GM08714 (cell line): ENCODE data around the gene E2F3.
"Not testable (repeated sequence)": the region's sequence is repeated elsewhere in the genome, so short reads cannot be mapped to it uniquely, and the experiment has no call there.

Source experiments
- H3K4me3 ChIP-seq: fragments of 200-500 bp; sonication (Bioruptor generic); 2 replicates; pipeline ENCODE4 v1.5.1; 2014; ENCODE audit warnings: mild to moderate bottlenecking, low read length, inconsistent platforms
- ZNF274 ChIP-seq: IDR thresholded peaks from 2 replicates; pipeline ENCODE4 v1.6.1; 2012; ENCODE audit warnings: mild to moderate bottlenecking, low read depth, low read length

The E2F3 gene

DNA sequence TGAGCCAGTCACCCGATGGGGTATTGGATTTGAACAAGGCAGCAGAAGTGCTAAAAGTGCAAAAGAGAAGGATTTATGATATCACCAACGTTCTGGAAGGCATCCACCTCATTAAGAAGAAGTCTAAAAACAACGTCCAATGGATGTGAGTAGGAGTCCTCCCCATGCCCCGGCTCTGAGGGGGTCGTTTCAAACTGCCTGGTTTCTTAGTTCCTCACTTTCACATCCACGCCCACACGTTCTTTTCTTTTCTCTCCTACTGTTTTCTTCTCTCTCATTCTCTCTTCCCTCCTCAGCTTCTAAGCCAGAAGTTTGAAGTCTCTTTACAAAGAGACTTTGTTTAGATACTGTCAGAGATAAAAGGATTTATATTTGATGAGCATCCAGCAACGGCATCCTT, 79.6 kb downstream of the E2F3 start:
- H3K4me3 ChIP-seq, result no peak overlapping the region
- TF ChIP-seq ZNF274, result no peak

DNA sequence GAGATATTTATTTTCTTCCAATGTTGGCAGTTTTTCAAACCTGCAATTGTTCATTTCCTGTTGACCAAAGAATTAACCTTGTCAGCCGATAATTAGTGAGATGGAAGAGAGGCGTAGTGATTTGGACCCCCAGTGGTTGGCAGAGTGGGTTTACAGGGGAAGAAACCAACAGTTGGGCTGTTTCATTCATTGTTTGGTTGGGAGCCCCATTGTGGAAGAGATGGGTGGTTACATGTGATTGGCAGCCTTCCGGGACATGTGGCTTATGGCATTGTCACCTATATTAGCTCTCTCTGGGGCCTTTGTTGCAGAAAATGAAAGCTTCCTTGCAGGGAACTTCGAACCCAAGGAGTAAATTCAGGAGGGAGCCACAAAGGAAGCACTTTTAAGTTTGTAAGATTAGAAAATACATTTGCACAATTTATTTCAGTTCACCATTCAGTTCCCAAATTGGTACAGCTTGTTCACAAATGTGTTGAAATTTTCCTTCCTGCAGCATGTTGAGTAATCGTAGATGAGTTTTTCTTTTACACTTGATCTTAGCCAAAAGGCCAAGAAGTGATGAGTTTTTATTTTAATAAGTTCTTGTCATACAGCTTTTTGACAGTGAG, 82.3 kb downstream of the E2F3 start:
- no peak overlapping the region for H3K4me3 ChIP-seq
- no peak for TF ChIP-seq ZNF274

DNA sequence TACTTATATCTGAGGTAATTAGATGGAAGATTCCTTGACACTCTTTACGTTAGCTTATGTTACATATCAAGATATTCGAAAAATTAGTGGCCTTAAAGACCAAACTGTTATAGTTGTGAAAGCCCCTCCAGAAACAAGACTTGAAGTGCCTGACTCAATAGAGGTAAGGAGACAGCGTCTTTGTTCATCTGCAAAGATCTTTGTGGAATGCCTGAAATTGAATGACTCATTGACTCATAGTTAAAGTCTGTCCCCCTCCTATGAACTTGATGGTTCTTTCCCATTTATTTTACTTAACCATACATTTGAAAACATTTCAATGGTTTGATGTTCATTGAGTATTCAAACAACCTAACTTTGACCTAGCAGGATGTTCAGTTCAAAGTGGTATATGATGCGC, 85.0 kb downstream of the E2F3 start:
- no peak for TF ChIP-seq ZNF274
- H3K4me3 ChIP-seq, result no peak overlapping the region

DNA sequence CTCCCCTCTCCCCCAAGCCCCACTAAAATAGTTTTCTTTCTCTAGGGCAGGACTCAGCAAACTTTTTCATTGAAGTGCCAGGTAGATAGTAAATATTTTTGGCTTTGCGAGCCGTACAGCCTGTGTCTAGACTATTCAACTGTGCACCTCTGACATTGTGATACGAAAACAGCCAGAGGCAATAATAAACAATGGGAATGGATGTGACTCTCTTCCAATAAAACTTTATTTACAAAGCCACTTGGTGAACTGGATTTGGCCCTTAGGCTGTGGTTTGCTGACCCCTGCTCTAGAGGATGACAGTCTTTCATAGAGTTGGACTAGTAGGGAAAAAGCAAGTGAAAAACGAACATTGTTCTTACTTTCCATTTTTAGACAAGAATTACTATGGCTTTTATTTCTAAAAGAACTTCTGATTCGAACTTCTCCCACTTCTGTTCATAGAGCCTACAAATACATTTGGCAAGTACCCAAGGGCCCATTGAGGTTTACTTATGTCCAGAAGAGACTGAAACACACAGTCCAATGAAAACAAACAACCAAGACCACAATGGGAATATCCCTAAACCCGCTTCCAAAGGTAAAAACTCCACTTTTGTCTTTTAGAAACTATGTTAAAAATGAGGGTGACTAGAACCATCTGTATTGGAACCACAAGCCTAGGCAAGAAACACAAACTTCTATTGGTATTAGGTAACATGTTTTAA, 86.1 kb downstream of the E2F3 start:
- no peak for TF ChIP-seq ZNF274
- H3K4me3 ChIP-seq, result no peak overlapping the region

DNA sequence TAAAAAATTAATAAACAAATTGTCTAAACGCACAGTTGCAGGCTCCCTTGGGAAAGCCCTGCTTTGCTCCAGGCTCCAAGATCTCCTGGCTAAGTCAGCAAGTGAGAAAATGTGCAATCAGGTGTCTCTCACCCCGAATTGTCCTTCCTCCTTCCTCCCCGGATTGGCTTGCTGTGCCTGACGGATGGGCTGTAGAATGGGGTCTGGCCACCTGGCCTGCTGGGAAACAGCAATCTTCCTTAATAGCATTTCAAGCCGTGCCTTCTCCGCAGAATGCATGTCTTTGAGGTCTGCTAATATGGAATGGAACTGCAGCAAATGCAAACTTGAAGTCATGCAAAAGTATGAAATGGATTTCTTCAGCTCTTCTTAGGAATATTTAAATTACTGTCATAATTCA, 88.9 kb downstream of the E2F3 start:
- H3K4me3 ChIP-seq, result no peak overlapping the region
- no peak for TF ChIP-seq ZNF274

DNA sequence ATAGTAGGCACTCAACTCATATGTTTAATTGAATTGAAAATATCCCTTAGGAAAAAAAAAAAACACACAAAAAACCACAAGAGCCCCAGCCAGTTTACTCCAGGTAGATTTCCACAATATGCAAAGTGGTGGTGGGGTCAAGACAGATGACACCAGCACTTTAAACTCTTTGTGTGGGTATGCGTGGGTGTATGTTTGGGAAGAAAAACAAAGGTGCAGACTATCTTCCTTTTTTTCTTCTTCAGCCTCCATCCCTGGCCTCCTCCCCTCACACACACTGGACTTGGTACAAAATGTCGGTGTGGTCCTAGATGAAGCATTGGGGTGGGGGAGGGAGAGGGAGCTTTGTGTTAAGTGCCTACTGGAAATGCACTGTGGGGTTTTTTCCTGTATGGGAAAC, 90.4 kb downstream of the E2F3 start:
- no peak for TF ChIP-seq ZNF274
- no peak overlapping the region for H3K4me3 ChIP-seq

DNA sequence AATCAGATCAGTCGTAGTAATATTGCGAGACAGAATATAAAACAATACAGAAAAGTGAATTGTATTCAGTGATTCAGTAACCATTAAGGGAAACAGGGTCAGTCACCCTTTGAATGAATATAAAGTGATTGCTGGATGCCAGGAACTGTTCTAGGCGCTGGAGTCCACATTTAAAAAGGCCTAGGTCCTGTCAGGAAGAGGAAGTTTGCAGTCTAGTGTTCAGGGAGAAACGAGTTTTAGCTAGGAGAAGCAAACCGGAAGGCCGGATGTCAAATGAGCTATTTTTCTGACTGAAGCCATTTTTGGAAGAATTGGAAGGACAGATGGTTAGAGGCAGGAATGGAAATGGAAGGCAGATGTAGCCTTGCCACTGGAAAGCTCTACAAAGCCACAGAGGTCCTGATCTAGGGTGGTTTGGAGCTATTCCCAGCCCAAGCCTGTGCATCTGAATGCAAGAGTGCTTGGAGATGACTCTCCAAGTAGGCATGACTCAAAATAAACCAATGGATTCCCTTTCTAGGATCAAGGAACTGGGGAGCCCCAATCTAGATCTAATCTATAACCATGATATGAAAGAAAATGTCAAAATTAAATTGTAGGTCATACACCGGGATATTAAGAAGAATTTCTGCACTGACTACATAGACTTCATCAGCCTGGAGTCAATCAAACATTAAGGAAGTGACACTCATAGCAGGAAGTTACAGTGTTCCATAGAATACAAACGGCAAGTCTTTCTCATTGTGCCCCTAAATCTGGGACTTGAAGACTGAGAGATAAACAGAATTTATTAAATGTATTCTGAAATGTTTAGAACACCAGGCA, 95.7 kb downstream of the E2F3 start:
- H3K4me3 ChIP-seq, result no peak overlapping the region
- no peak for TF ChIP-seq ZNF274

DNA sequence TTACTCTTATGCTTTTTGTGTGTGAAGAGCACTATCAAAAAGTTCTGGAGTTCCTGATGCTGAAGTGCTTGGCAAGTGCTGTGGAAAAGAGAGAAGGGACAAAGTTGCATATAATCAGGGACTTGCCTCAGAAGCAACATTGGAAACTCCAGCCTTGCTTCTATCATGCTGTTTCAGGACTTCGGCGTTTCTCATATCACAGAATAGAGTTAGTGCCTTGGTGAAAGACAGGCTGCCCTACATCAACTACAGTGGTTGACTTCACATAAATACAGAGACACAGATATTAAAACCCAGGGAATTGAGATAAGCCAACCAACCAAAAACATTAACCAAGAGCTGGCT, 96.3 kb downstream of the E2F3 start:
- H3K4me3 ChIP-seq, result no peak overlapping the region
- TF ChIP-seq ZNF274, result no peak

DNA sequence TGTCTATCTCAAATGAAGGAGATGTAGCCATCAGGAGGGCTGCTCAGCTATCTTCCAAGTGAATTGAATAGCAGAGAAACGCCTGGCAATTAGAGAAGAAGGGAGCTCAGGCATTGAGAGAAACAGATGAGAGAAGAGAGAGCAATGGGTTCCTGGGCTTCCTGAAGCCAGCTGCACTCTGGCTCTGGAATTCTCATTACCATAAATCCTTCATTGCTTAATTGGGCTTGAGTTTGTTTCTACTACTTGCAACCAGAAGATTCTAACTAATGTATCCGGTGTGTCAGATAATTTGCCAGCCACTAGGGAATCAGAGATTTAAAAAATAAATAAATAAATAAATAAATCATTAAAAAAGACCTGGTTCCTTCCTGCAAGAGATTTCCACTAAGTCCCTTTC, 107.5 kb downstream of the E2F3 start:
- no peak overlapping the region for H3K4me3 ChIP-seq
- TF ChIP-seq ZNF274, result no peak

DNA sequence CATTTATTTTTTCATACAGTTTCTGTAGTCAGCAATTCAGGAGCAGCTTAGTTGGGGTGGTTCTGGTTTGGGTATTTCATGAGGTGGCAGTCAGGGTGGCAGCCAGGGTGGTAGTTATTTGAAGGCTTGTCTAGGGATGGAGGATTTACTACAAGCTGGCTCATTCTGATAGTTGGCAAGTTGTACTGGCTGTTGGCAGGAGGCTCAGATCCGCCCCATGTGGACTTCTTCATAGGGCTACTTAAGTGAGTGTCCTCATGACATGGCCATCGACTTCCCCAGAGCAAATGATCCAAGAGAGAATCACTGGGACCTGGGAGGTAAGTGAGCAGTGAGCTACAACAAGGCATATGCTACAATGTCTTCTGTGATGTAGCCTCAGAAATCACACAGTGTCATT, 110.2 kb downstream of the E2F3 start:
- no peak for TF ChIP-seq ZNF274
- no peak overlapping the region for H3K4me3 ChIP-seq

DNA sequence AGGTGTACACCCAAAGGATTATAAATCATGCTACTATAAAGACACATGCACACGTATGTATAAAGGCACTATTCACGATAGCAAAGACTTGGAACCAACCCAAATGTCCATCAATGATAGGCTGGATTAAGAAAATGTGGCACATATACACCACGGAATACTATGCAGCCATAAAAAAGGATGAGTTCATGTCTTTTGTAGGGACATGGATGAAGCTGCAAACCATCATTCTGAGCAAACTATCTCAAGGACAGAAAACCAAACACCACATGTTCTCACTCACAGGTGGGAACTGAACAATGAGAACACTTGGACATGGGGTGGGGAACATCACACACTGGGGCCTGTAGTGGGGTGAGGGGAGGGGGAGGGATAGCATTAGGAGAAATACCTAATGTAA, 123.5 kb downstream of the E2F3 start:
- H3K4me3 ChIP-seq, result not testable (repeated sequence)

DNA sequence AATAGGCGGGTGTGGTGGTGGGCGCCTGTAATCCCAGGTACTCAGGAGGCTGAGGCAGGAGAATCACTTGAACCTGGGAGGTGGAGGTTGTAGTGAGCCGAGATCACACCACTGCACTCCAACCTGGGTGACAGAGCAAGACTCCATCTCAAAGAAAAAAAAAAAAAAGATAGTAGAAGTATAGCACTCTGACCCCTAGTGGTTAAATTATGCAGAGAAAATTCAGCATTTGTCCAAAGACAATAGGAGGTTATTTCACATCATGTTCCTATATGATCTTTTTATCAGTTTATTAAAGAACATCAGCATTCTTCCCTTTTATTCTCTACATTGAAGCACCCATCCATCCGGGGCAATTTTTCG, 127.4 kb downstream of the E2F3 start:
- not testable (repeated sequence) for H3K4me3 ChIP-seq

DNA sequence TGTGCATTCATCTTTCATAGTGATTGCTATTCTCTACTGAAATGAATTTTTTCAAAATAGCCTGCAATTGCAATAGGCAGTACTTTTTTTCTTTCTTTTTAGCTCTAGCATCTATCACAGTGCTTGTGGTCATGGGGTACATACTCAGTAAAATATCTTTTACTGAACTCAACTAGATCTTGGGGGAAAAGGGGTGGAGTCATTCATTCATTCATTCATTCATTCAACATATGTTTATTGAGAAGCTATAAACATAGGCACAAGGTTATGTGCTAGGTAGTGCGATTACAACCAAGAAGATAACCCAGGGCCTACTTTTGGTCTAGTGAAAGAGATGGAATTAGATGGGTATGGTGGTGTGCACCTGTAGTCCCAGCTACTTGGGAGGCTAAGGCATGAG, 131.2 kb downstream of the E2F3 start:
- TF ChIP-seq ZNF274, result no peak

DNA sequence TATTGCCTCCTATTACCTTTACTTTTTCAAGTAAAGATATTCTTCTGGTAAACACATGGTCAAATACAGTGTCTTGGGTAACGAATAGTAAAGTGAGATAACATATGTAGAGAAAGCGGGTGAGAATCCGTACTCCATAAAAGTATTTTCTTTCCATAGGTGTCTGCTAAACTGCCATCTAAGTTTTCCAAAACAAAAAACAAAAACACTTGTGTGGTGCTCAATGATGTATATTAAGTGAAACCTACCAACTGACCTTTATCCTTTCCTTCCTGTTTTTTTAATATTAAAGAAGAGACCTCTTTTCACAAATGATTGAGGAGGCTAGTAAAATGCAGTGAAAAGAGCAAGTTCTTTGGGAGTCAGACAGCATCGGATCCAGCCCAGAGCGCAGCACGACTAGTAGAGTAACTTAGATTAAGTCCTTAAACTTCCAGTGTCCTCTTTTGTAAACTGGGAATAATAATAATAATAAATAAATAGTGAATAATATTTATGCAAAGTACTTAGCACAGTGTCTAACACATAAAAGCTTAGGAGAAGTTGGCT, 132.1 kb downstream of the E2F3 start:
- no peak for TF ChIP-seq ZNF274
- 0 out of 2 replicates have a peak overlapping the region, but pooled peaks have one; percentile 94 for H3K4me3 ChIP-seq

More for the DNA sequence above, 131.2 kb downstream of the E2F3 start:
- no peak overlapping the region for H3K4me3 ChIP-seq

DNA sequence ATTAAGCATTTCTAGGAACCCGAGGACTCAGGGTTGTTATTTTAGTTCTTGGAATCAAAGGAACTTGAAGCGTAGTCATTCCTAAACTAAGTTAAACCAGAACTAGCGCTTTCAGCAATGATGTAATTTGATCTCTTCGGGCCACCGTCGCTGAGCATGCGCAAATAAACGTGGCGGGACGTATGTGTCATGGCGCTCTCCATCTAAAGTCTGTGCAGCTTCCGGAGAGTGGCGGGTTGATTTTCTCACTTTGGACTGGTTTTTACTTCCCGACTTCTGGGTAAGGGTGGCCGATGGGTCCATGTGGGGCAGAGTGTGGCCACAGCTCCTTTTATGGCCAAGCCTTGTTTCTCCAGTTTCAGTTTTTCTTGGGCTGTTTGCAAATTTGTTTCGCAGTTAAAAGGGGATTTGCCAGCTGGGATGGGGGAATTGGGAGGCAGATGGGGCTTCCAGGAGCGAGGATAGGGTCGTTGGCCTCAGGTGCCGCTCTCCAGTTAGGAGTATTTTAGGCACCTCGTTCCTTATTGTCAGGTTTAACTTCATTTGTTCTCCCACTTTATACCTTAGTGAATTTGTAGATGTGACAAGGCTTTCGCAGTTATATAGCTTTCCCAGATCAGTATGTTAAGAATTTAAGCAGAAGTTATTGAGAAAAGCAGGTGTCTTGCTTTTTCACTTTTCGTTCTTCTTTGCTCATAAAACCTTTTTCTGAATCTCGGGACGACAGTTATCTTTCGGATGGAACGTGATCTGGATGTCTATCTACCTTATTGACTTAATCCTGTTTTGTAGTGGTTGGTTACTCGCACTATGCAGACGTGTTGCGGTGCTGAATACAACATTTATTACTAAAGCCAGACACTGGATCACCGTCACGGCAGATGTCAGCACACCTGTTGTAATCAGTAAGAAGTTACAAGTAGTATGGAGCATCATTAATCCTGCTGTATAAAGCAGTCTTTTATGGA, 132.9 kb downstream of the E2F3 start, which contains the start of gene CDKAL1:
Gene CDKAL1, plus strand, starts transcription at position 163 of the 968 bp plus-strand sequence. CDS start 11,894 bp downstream, outside the sequence.
- no peak for TF ChIP-seq ZNF274
- peak within 1 kb of the TSS; percentile 94 for H3K4me3 ChIP-seq
